ENCODE data around the gene KBTBD12.

DNA sequence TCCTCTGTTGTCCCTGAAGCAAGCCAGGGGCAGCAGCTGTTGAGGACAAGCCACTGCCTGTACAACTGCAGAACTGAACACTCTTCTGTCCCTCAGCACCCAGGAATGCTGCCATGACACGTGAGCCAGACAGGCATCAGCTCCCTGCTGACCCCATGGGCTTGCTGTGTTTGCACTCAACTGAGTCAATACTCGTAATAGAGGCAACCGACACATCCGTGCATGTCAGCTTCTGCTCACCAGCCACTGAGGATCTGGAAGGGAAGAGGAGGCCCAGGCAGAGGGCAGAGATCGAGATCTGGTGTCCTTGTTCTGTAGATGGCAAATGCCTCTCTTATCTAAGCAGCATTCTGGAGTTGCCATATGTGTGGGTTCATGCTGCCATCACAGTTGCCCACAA, 82.9 kb downstream of the KBTBD12 start:
- TF ChIP-seq, protein P1, sequence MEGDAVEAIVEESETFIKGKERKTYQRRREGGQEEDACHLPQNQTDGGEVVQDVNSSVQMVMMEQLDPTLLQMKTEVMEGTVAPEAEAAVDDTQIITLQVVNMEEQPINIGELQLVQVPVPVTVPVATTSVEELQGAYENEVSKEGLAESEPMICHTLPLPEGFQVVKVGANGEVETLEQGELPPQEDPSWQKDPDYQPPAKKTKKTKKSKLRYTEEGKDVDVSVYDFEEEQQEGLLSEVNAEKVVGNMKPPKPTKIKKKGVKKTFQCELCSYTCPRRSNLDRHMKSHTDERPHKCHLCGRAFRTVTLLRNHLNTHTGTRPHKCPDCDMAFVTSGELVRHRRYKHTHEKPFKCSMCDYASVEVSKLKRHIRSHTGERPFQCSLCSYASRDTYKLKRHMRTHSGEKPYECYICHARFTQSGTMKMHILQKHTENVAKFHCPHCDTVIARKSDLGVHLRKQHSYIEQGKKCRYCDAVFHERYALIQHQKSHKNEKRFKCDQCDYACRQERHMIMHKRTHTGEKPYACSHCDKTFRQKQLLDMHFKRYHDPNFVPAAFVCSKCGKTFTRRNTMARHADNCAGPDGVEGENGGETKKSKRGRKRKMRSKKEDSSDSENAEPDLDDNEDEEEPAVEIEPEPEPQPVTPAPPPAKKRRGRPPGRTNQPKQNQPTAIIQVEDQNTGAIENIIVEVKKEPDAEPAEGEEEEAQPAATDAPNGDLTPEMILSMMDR (IDR thresholded peaks at IDR 0.05): no peak
- no peak for TF ChIP-seq EP300 (IDR thresholded peaks at IDR 0.05; ENCODE audit: low read depth)
- no peak for TF ChIP-seq POLR2A (IDR thresholded peaks at IDR 0.05)

All from transverse colon (tissue), 3 donors.